ENCODE results near the gene HSDL1.

Gene HSDL1

GRCh38 chr16:84143081-84143480 is 1.9 kb downstream of the HSDL1 start:
- TF ChIP-seq, protein P1, sequence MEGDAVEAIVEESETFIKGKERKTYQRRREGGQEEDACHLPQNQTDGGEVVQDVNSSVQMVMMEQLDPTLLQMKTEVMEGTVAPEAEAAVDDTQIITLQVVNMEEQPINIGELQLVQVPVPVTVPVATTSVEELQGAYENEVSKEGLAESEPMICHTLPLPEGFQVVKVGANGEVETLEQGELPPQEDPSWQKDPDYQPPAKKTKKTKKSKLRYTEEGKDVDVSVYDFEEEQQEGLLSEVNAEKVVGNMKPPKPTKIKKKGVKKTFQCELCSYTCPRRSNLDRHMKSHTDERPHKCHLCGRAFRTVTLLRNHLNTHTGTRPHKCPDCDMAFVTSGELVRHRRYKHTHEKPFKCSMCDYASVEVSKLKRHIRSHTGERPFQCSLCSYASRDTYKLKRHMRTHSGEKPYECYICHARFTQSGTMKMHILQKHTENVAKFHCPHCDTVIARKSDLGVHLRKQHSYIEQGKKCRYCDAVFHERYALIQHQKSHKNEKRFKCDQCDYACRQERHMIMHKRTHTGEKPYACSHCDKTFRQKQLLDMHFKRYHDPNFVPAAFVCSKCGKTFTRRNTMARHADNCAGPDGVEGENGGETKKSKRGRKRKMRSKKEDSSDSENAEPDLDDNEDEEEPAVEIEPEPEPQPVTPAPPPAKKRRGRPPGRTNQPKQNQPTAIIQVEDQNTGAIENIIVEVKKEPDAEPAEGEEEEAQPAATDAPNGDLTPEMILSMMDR (conservative IDR thresholded peaks at IDR 0.05; ENCODE audit: low read depth) = no peak
- no peak for DNase-seq (ENCODE audit: low spot score)
- ChIA-PET CTCF (interaction anchor here (0.7 to 1.7 kb wide), 2 partner anchors 44 to 552 kb away, joined by 3 to 5 read pairs; partner anchors contain the start of gene TAF1C), POLR2A (ENCODE audit: low non-redundant PET) (no interaction called here)
- no peak overlapping the region for H3K27ac ChIP-seq

GRCh38 chr16:84141143-84141670 is 3.8 kb downstream of the HSDL1 start:
- POLR2A ChIA-PET (ENCODE audit: low non-redundant PET) = no interaction called here
- TF ChIP-seq, protein P1 (conservative IDR thresholded peaks at IDR 0.05; ENCODE audit: low read depth) = no peak
- CTCF ChIA-PET = interaction anchor here (0.6 kb wide), 1 partner anchor 146 kb away, joined by 4 read pairs; no protein-coding TSS in a partner anchor
- H3K27ac ChIP-seq = no peak overlapping the region
- DNase-seq (ENCODE audit: low spot score) = no peak

DNA sequence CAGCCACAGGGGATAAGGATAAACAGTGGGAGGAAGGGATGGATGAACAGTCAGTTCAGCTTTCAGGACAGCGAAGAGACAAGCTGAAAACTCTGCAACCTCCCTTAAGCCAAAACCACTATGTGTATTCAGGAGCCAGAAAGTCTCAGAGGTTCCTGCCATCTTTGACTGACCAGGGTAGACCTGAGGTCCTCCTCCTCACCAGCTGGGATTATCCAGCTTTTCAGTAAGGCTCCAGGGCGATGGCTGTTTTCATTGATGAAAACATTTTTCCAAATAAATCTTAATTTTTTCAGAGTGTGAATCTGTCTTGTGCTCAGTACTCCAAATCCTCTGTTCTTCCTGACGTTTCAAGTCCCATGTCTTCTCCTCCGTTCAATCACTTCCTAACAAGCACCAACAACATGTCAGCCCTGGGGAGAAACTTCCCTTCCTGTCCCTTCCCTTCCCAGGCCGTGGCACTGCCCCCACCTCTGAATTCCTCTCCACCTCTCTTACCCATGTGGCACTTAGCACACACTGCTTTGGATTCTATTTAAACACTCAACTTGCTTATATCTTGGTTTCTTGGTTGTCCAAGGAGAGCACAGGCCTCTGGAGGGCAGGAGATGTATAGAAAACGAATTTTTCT is 5.2 kb downstream of the HSDL1 start:
- POLR2A ChIA-PET (ENCODE audit: low non-redundant PET) = no interaction called here
- TF ChIP-seq, protein P1 (conservative IDR thresholded peaks at IDR 0.05; ENCODE audit: low read depth) = no peak
- DNase-seq (ENCODE audit: low spot score) = no peak
- H3K27ac ChIP-seq = no peak overlapping the region
- CTCF ChIA-PET = no interaction called here

- no peak overlapping the region for H3K27ac ChIP-seq
- ChIA-PET CTCF (interaction anchor here (0.6 kb wide), 1 partner anchor 12 kb away, joined by 5 read pairs; no protein-coding TSS in a partner anchor), POLR2A (ENCODE audit: low non-redundant PET) (no interaction called here)
Observed at GRCh38 chr16:84138824-84139627, 6.0 kb downstream of the HSDL1 start.

GRCh38 chr16:84138500-84138823 is 6.5 kb downstream of the HSDL1 start:
- CTCF ChIA-PET = no interaction called here
- POLR2A ChIA-PET (ENCODE audit: low non-redundant PET) = no interaction called here
- TF ChIP-seq, protein P1 (conservative IDR thresholded peaks at IDR 0.05; ENCODE audit: low read depth) = no peak
- H3K27ac ChIP-seq = no peak overlapping the region
- no peak for DNase-seq (ENCODE audit: low spot score)

More at GRCh38 chr16:84138824-84139627, 6.0 kb downstream of the HSDL1 start:
- TF ChIP-seq, protein P1 (conservative IDR thresholded peaks at IDR 0.05; ENCODE audit: low read depth) = no peak
- DNase-seq (ENCODE audit: low spot score) = no peak

DNA sequence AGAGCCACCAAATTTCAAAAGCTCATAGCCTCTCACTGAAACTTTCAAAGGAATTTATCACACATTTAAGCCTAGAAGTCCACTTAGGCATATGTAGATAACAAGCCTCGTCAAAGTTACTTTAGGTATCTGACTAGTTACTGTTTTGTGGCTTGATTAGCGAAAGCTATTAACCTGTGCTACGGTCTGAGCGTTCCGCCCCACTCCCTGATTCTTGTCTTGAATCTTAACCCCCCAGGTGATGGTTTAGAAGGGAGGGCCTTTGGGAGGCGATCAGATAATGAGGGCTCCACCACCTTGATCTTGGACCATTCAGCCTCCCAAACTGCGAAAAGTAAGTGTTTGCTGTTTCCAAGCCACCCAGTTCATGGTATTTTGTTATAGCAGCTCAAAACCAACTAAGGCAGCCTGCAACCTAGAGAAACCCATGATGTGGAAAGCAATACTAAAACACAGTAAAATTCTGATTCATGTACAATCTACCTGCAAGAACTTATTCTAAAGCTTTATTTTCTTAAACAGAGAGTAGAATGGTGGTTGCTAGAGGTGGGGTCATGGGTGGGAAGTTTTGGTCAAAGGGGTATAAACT is 7.1 kb downstream of the HSDL1 start:
- TF ChIP-seq, protein P1 (conservative IDR thresholded peaks at IDR 0.05; ENCODE audit: low read depth) = no peak
- DNase-seq (ENCODE audit: low spot score) = no peak
- ChIA-PET POLR2A (ENCODE audit: low non-redundant PET) (interaction anchor here (1.1 kb wide), 1 partner anchor 86 kb away, joined by 4 read pairs; no protein-coding TSS in a partner anchor), CTCF (no interaction called here)
- H3K27ac ChIP-seq = no peak overlapping the region

Data from RWPE1 (cell line).